OCI-LY7 (cell line): ENCODE measurements around the gene S1PR2. TPM values are rescaled to one million over a fixed set of nuclear protein-coding genes. Genes with fewer than 3 reads are reported as not detected.

ENCODE experiments used
- BruUV-seq: library from RNA; stranded (reverse); fragments of 400-500 nt; replicated peaks from 2 replicates; lab custom pipeline; 2021; lab: Mats Ljungman, UMichigan
- CTCF ChIA-PET: fragments of 300-600 bp; sonication (Branson Sonifier 250); formaldehyde crosslinking; loops from one replicate; lab custom pipeline; 2022; ENCODE audit warnings: antibody characterized with exemption; ENCODE audit not compliant: unreplicated experiment; lab: Charles Lee
- POLR2A ChIA-PET: fragments of 300-600 bp; sonication (Branson Sonifier 250); formaldehyde crosslinking; loops from one replicate; lab custom pipeline; 2022; ENCODE audit warnings: antibody characterized with exemption; lab: Charles Lee
- DNase-seq: peaks from one replicate; pipeline ENCODE4 v3.0.0-alpha.2; 2015; ENCODE audit warnings: low spot score
- H2AFZ ChIP-seq: fragments of 200-600 bp; sonication (generic), shearing (Covaris generic); 2 replicates; pipeline ENCODE4 v1.6.1; 2014; ENCODE audit warnings: mild to moderate bottlenecking, antibody characterized with exemption, low read length, moderate library complexity
- H3K27ac ChIP-seq: fragments of 200-600 bp; sonication (generic); 2 replicates; pipeline ENCODE4 v1.5.1; 2014; ENCODE audit warnings: mixed run types, low read depth, mild to moderate bottlenecking, moderate library complexity, low read length, inconsistent platforms; ENCODE audit not compliant: poor library complexity, severe bottlenecking
- H3K36me3 ChIP-seq: fragments of 200-600 bp; sonication (generic); 2 replicates; pipeline ENCODE4 v1.6.1; 2014; ENCODE audit warnings: mild to moderate bottlenecking, antibody characterized with exemption, low read length, moderate library complexity, mixed read lengths; ENCODE audit not compliant: insufficient read depth
- H3K4me1 ChIP-seq: fragments of 200-600 bp; sonication (generic); 2 replicates; pipeline ENCODE4 v1.5.1; 2014; ENCODE audit warnings: mild to moderate bottlenecking, low read length; ENCODE audit not compliant: insufficient read depth, poor library complexity, severe bottlenecking
- H3K4me2 ChIP-seq: fragments of 200-600 bp; sonication (generic); 2 replicates; pipeline ENCODE4 v1.6.1; 2014; ENCODE audit warnings: mild to moderate bottlenecking, low read length
- H3K4me3 ChIP-seq: fragments of 200-600 bp; sonication (generic); 2 replicates; pipeline ENCODE4 v1.5.1; 2014; ENCODE audit warnings: mild to moderate bottlenecking, low read depth, low read length; ENCODE audit not compliant: poor library complexity, severe bottlenecking
- H3K79me2 ChIP-seq: fragments of 200-600 bp; sonication (generic); 2 replicates; pipeline ENCODE4 v1.6.1; 2016; ENCODE audit warnings: low read depth, mild to moderate bottlenecking, low read length, moderate library complexity, mixed read lengths; ENCODE audit not compliant: insufficient read depth
- H3K9me2 ChIP-seq: fragments of 200-600 bp; sonication (generic); 2 replicates; pipeline ENCODE4 v1.6.1; 2016; ENCODE audit warnings: mild to moderate bottlenecking, low read length, mixed read lengths; ENCODE audit not compliant: insufficient read depth
- H3K9me3 ChIP-seq: fragments of 200-600 bp; sonication (generic); 2 replicates; pipeline ENCODE4 v1.6.1; 2014; ENCODE audit warnings: mild to moderate bottlenecking, mixed run types, low read length, mixed read lengths
- H4K20me1 ChIP-seq: fragments of 200-600 bp; sonication (generic); 2 replicates; pipeline ENCODE4 v1.6.1; 2014; ENCODE audit warnings: mild to moderate bottlenecking, antibody characterized with exemption, low read length, moderate library complexity, mixed read lengths; ENCODE audit not compliant: insufficient read depth
- EZH2phosphoT487 ChIP-seq: fragments of 200-600 bp; sonication (generic); IDR thresholded peaks from 2 replicates; pipeline ENCODE4 v1.6.1; 2018; ENCODE audit warnings: low read depth, borderline replicate concordance, mild to moderate bottlenecking, mixed run types, antibody characterized with exemption, low read length, moderate library complexity, mixed read lengths
- intact Hi-C: fragments of 100-400 bp; cut with micrococcal nuclease; formaldehyde crosslinking; loops from one replicate; pipeline ENCODE4 v1.10.0; 2022; ENCODE audit not compliant: unreplicated experiment
- total RNA-seq, 2 experiments: library from RNA; depleted of rRNA in 1 of 2; stranded (reverse); fragments of >200 nt in 1 of 2; shearing (Covaris generic) in 1 of 2; gene quantifications; 2 replicates each; pipeline ENCODE4 v1.2.3, GENCODE V29; 2014 to 2022
- TF ChIP-seq, protein P1 (sequence below): fragments of 200-600 bp; sonication (generic); conservative IDR thresholded peaks from 2 replicates; pipeline ENCODE4 v1.5.1; 2014; ENCODE audit warnings: mild to moderate bottlenecking, antibody characterized with exemption, low read length, moderate library complexity, mixed read lengths

The S1PR2 gene
- total RNA-seq, 2 experiments from 2014 or later: 27.8 to 64.5 TPM

DNA sequence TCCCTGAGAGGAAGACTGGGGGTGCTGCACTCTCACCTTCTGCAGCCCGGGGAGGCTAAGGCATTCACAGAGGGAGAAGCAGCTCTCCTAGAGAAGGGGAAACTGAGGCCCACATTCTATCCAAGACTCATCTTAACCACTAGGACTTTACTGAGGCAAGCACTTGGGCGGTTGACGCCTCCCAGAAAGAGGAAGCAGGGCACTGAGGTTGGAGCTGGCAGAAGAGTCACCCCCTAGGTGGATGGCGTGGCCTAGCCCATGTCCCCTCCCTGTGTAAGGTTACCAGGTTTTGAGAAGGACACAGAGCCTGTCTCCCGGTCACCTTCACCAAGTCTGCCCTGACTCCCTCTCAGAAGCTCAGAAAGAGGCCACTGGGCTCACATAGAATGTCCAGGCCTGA lies 2.7 kb downstream of the S1PR2 start:
- peak overlapping the region; percentile 95 for H3K4me2 ChIP-seq
- CTCF ChIA-PET: interaction anchor here (1.6 to 1.8 kb wide), 2 partner anchors 16 to 21 kb away, joined by 4 to 6 read pairs; no protein-coding TSS in a partner anchor
- H3K36me3 ChIP-seq: peaks cover 64% of the 10 kb centered on the region
- H3K79me2 ChIP-seq: peaks cover 92% of the 10 kb centered on the region
- intact Hi-C loops: no loop called here
- no TSS peak for BruUV-seq
- H3K4me3 ChIP-seq: peak overlapping the region; percentile 95
- no peaks in the 10 kb centered on the region for H3K9me2 ChIP-seq
- peak overlapping the region; percentile 95 for H3K27ac ChIP-seq
- peak; percentile 54 for DNase-seq
- H4K20me1 ChIP-seq: no peaks in the 10 kb centered on the region
- H3K4me1 ChIP-seq: peaks cover 82% of the 10 kb centered on the region
- H2AFZ ChIP-seq: no peak overlapping the region
- TF ChIP-seq EZH2phosphoT487: no peak
- TF ChIP-seq, protein P1, sequence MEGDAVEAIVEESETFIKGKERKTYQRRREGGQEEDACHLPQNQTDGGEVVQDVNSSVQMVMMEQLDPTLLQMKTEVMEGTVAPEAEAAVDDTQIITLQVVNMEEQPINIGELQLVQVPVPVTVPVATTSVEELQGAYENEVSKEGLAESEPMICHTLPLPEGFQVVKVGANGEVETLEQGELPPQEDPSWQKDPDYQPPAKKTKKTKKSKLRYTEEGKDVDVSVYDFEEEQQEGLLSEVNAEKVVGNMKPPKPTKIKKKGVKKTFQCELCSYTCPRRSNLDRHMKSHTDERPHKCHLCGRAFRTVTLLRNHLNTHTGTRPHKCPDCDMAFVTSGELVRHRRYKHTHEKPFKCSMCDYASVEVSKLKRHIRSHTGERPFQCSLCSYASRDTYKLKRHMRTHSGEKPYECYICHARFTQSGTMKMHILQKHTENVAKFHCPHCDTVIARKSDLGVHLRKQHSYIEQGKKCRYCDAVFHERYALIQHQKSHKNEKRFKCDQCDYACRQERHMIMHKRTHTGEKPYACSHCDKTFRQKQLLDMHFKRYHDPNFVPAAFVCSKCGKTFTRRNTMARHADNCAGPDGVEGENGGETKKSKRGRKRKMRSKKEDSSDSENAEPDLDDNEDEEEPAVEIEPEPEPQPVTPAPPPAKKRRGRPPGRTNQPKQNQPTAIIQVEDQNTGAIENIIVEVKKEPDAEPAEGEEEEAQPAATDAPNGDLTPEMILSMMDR: no peak
- no peaks in the 10 kb centered on the region for H3K9me3 ChIP-seq
- POLR2A ChIA-PET: interaction anchor here (1.0 kb wide), 2 partner anchors 8 to 14 kb away, joined by 4 read pairs; no protein-coding TSS in a partner anchor

DNA sequence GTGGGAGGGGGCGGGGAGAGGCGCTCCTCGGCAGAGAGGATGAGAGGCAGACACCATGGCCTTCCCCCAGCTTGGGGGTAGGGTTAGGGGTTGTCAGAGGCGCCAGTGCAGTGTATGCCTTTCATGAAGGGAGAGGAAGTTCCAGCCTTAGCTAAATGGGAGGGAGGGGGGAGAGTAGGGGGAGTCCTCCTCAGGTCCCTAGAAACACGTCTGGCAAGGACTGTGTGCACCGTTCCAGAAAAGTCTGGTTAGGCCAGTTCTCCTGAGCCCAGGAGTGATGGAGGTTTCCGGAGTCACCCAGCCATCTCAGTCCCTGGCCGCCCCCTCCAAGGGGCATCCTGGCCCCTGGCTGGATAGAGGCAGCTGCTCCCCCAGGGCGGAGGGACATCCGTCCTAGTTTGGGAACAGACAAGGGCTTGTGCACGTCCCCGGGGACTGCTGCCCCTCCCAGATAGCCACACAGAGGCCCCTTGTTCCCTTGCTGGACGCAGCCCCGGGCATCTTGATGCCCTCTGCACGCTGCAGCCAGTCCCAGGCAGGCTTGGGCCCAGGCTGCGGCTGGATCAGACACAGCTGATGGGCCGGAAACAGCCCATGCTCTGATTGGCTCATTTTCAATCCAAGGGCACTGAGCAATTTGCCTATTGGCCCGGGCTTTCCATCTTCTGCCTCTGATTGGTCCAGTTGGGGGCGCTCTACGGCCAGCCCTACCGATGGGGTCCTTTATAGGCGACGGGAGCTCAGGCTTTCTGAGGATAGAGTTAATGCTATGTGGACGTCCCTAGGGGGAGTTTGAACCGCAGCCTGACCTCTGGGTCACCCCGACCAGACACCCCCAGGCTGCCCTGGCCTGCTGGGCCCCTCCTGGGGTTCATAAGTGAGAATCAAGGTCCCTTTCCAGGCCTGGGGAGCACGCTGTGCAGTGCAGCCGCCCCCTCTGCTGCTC lies 3.8 kb downstream of the S1PR2 start:
- peaks cover 72% of the 10 kb centered on the region for H3K36me3 ChIP-seq
- H2AFZ ChIP-seq: no peak overlapping the region
- no peaks in the 10 kb centered on the region for H3K9me2 ChIP-seq
- no peak for DNase-seq
- H3K4me1 ChIP-seq: peaks cover 82% of the 10 kb centered on the region
- intact Hi-C loops: no loop called here
- TF ChIP-seq EZH2phosphoT487: no peak
- TF ChIP-seq, protein P1: peak; percentile 74
- peak overlapping the region; percentile 95 for H3K27ac ChIP-seq
- ChIA-PET POLR2A (interaction anchor here (0.7 to 1.6 kb wide), 2 partner anchors 40 to 194 kb away, joined by 3 read pairs; no protein-coding TSS in a partner anchor), CTCF (interaction anchor here (0.6 to 1.8 kb wide), 3 partner anchors 12 to 23 kb away, joined by 4 to 12 read pairs (median 6); no protein-coding TSS in a partner anchor)
- H4K20me1 ChIP-seq: no peaks in the 10 kb centered on the region
- H3K79me2 ChIP-seq: peaks cover 93% of the 10 kb centered on the region
- peak overlapping the region; percentile 95 for H3K4me2 ChIP-seq
- H3K4me3 ChIP-seq: peak overlapping the region; percentile 61
- no peaks in the 10 kb centered on the region for H3K9me3 ChIP-seq
- no TSS peak for BruUV-seq
